Adrenal gland (tissue), 12 donors: ENCODE results near the gene SLC5A8. TPM values are rescaled to one million over a fixed set of nuclear protein-coding genes. Genes with fewer than 3 reads are reported as not detected.

ENCODE experiments used
- DNase-seq, 7 donors: peaks; one replicate each; pipeline ENCODE4 v3.0.0-alpha.2; 2019 to 2020
- H3K27ac ChIP-seq, 5 donors: fragments of 200-600 bp; sonication (generic) in 4 of 5; 1 replicate in 3 of 5; 2 replicates in 2 of 5; pipeline versions ENCODE4 v1.5.1 to v1.8.0; 2016 to 2020; ENCODE audit warnings: mild to moderate bottlenecking in 1 of 5
- H3K27me3 ChIP-seq: fragments of 200-600 bp; 2 replicates; pipeline ENCODE4 v1.8.0; 2021
- H3K36me3 ChIP-seq, 2 donors: fragments of 200-600 bp; replicated peaks in 1 of 2; 1 replicate in 1 of 2; 2 replicates in 1 of 2; pipeline versions ENCODE4 v1.5.1 to v1.8.0; 2018 to 2022
- H3K4me1 ChIP-seq, 2 donors: fragments of 200-600 bp; replicated peaks in 1 of 2; 1 replicate in 1 of 2; 2 replicates in 1 of 2; pipeline versions ENCODE4 v1.5.1 to v1.8.0; 2018 to 2021
- H3K4me3 ChIP-seq, 4 donors: fragments of 200-600 bp; sonication (generic) in 3 of 4; one replicate each; pipeline ENCODE4 v1.5.1; 2016 to 2018
- H3K9me3 ChIP-seq, 3 donors: fragments of 200-600 bp; sonication (generic) in 1 of 3; replicated peaks in 1 of 3; 1 replicate in 2 of 3; 2 replicates in 1 of 3; pipeline versions ENCODE4 v1.5.1 to v1.8.0; 2016 to 2021
- POLR2A ChIP-seq, 2 donors: fragments of 450-650 bp; IDR thresholded peaks; one replicate each; pipeline ENCODE4 v1.6.1; 2017; ENCODE audit warnings: antibody characterized with exemption in 2 of 2, mild to moderate bottlenecking in 2 of 2, moderate library complexity in 1 of 2
- WGBS, 4 donors: extraction: QIAGEN DNeasy Blood & Tissue Kit in 2 of 4; methylation state at CpG; one replicate each; pipeline versions ENCODE4 v1.1.5 to v1.1.7; 2013 to 2017; 5-methylcytosine and 5-hydroxymethylcytosine counted together
- intact Hi-C, 2 donors: fragments of 100-400 bp; cut with DNase I; formaldehyde crosslinking; loops; one replicate each; pipeline versions ENCODE4 v1.14.1 to v1.15.0; 2022 to 2023
- polyA plus RNA-seq, 3 donors: library from polyadenylated mRNA; stranded (reverse); fragments of 200-250 nt in 2 of 3; fragments of 350-450 nt in 1 of 3; fragmentation: Illumina TruSeq in 1 of 3; extraction: RNeasy Lipid Tissue Mini Kit (QIAGEN cat#74804) in 1 of 3; gene quantifications; one replicate each; pipeline ENCODE4 v1.2.3, GENCODE V29; 2013 to 2014
- total RNA-seq, 9 donors: library from RNA; depleted of rRNA in 4 of 9; stranded (reverse); fragments of >200 nt in 4 of 9; fragments of 120-200 nt in 1 of 9; fragmentation: NEBNext Ultra II Directional in 1 of 9; extraction: Animal tissue kit (Norgen Biotek cat#: 25700) in 1 of 9; gene quantifications; one replicate each; pipeline versions ENCODE4 v1.1.0 to v1.2.4, GENCODE V29; 2013 to 2023
- TF ChIP-seq, protein P1 (sequence below), 6 experiments: fragments of 450-650 bp in 4 of 6; fragments of 200-600 bp in 2 of 6; sonication (generic) in 1 of 6; IDR thresholded peaks; 1 replicate in 5 of 6; 2 replicates in 1 of 6; pipeline versions ENCODE4 v1.5.1 to v1.8.0; 2016 to 2021; ENCODE audit warnings: antibody characterized with exemption in 6 of 6, mild to moderate bottlenecking in 2 of 6, moderate library complexity in 1 of 6
- donor health status: healthy with polysubstance abuse.
- donor health status: Bipolar disorder and iron deficiency.
- donor health status: DM: yes; HTN: yes; CAD: no.
- donor health status: DM: no; HTN: no; CAD: no.
- donor health status: DM: no; HTN: no; CAD: no.
- donor health status: DM: yes; HTN: yes; CAD: no.

The SLC5A8 gene
- total and polyA plus RNA-seq, 12 donors, result 0.55 to 8.3 (median 1.5) TPM; not detected in 1

- Histone ChIP-seq H3K27me3 (no peaks in the 10 kb centered on the region), H3K9me3 (no peaks in the 10 kb centered on the region), H3K27ac (no peak overlapping the region), H3K4me3 (no peak overlapping the region), H3K36me3 (no peaks in the 10 kb centered on the region), H3K4me1 (no peaks in the 10 kb centered on the region)
- TF ChIP-seq, protein P1, sequence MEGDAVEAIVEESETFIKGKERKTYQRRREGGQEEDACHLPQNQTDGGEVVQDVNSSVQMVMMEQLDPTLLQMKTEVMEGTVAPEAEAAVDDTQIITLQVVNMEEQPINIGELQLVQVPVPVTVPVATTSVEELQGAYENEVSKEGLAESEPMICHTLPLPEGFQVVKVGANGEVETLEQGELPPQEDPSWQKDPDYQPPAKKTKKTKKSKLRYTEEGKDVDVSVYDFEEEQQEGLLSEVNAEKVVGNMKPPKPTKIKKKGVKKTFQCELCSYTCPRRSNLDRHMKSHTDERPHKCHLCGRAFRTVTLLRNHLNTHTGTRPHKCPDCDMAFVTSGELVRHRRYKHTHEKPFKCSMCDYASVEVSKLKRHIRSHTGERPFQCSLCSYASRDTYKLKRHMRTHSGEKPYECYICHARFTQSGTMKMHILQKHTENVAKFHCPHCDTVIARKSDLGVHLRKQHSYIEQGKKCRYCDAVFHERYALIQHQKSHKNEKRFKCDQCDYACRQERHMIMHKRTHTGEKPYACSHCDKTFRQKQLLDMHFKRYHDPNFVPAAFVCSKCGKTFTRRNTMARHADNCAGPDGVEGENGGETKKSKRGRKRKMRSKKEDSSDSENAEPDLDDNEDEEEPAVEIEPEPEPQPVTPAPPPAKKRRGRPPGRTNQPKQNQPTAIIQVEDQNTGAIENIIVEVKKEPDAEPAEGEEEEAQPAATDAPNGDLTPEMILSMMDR (IDR thresholded peaks at IDR 0.05), result no peak
- no peak for TF ChIP-seq POLR2A (IDR thresholded peaks at IDR 0.05)
- no peak for DNase-seq
- WGBS, 4 donors, result 74 to 100% (median 91%) methylated on average over 1 of the region's 1 CpG
- intact Hi-C loops, result no loop called here
Observed at GRCh38 chr12:101200824-101201223, 9.2 kb downstream of the SLC5A8 start.

- no peak for DNase-seq
- Histone ChIP-seq H3K27ac (no peak overlapping the region), H3K36me3 (no peaks in the 10 kb centered on the region), H3K9me3 (no peaks in the 10 kb centered on the region), H3K4me1 (no peaks in the 10 kb centered on the region), H3K4me3 (no peak overlapping the region), H3K27me3 (no peaks in the 10 kb centered on the region)
- no peak for TF ChIP-seq POLR2A (IDR thresholded peaks at IDR 0.05)
- TF ChIP-seq, protein P1 (IDR thresholded peaks at IDR 0.05), result no peak
- intact Hi-C loops, result no loop called here
- WGBS, 4 donors, result 91 to 100% (median 97%) methylated on average over 2 of the region's 2 CpGs
Observed at GRCh38 chr12:101200145-101200544, 9.9 kb downstream of the SLC5A8 start.

- TF ChIP-seq, protein P1 (IDR thresholded peaks at IDR 0.05), result no peak
- TF ChIP-seq POLR2A (IDR thresholded peaks at IDR 0.05), result no peak
- 52 to 80% (median 71%) methylated on average over 2 of the region's 2 CpGs for WGBS, 4 donors
- Histone ChIP-seq H3K36me3 (no peaks in the 10 kb centered on the region), H3K9me3 (no peaks in the 10 kb centered on the region), H3K27me3 (no peaks in the 10 kb centered on the region), H3K27ac (no peak overlapping the region), H3K4me3 (no peak overlapping the region), H3K4me1 (no peaks in the 10 kb centered on the region)
- intact Hi-C loops, result no loop called here
- no peak for DNase-seq
Observed at GRCh38 chr12:101186291-101186690, 23.7 kb downstream of the SLC5A8 start.

GRCh38 chr12:101181776-101182175, 28.3 kb downstream of the SLC5A8 start:
- no peak for DNase-seq
- Histone ChIP-seq H3K4me3 (no peak overlapping the region), H3K9me3 (no peaks in the 10 kb centered on the region), H3K36me3 (no peaks in the 10 kb centered on the region), H3K27ac (no peak overlapping the region), H3K27me3 (no peaks in the 10 kb centered on the region), H3K4me1 (no peaks in the 10 kb centered on the region)
- no peak for TF ChIP-seq POLR2A (IDR thresholded peaks at IDR 0.05)
- TF ChIP-seq, protein P1 (IDR thresholded peaks at IDR 0.05), result no peak
- intact Hi-C loops, result no loop called here
- 41 to 53% (median 45%) methylated on average over 2 of the region's 2 CpGs for WGBS, 4 donors
